Measurements from ENCODE around the gene MBNL2.

The MBNL2 gene

GRCh38 chr13:97403893-97404750 is 182.0 kb downstream of the MBNL2 start:
- H3K79me2 ChIP-seq (ENCODE audit: insufficient read depth, low read depth), result no peaks in the 10 kb centered on the region
- TF ChIP-seq CTCF (conservative IDR thresholded peaks at IDR 0.05; ENCODE audit: low read depth, low read length), result no peak
- no peak overlapping the region for H3K27ac ChIP-seq
- H3K4me3 ChIP-seq (IDR thresholded peaks at IDR 0.05; ENCODE audit: insufficient read depth, low read depth, low read length), result no peak overlapping the region
- H2AFZ ChIP-seq (ENCODE audit: low read depth), result no peak overlapping the region
- no peaks in the 10 kb centered on the region for H3K36me3 ChIP-seq (ENCODE audit: insufficient read depth)
- no peaks in the 10 kb centered on the region for H3K27me3 ChIP-seq (ENCODE audit: insufficient read depth, low read depth)
- no peaks in the 10 kb centered on the region for H3K4me1 ChIP-seq (ENCODE audit: low read depth, poor library complexity, severe bottlenecking)
- H4K20me1 ChIP-seq (ENCODE audit: insufficient read depth), result no peaks in the 10 kb centered on the region
- no peak overlapping the region for H3K9ac ChIP-seq
- no peak overlapping the region for H3K4me2 ChIP-seq

- Histone ChIP-seq H3K4me3 (IDR thresholded peaks at IDR 0.05; ENCODE audit: insufficient read depth, low read depth, low read length) (no peak overlapping the region), H3K79me2 (ENCODE audit: insufficient read depth, low read depth) (no peaks in the 10 kb centered on the region), H3K27me3 (ENCODE audit: insufficient read depth, low read depth) (no peaks in the 10 kb centered on the region), H4K20me1 (ENCODE audit: insufficient read depth) (no peaks in the 10 kb centered on the region), H3K4me1 (ENCODE audit: low read depth, poor library complexity, severe bottlenecking) (no peaks in the 10 kb centered on the region), H2AFZ (ENCODE audit: low read depth) (no peak overlapping the region), H3K4me2 (no peak overlapping the region), H3K9ac (no peak overlapping the region), H3K36me3 (ENCODE audit: insufficient read depth) (no peaks in the 10 kb centered on the region), H3K27ac (no peak overlapping the region)
- no peak for TF ChIP-seq CTCF (conservative IDR thresholded peaks at IDR 0.05; ENCODE audit: low read depth, low read length)
Observed at GRCh38 chr13:97407540-97407939, 185.4 kb downstream of the MBNL2 start.

GRCh38 chr13:97408938-97409337 is 186.8 kb downstream of the MBNL2 start:
- H3K4me1 ChIP-seq (ENCODE audit: low read depth, poor library complexity, severe bottlenecking), result no peaks in the 10 kb centered on the region
- no peaks in the 10 kb centered on the region for H3K27me3 ChIP-seq (ENCODE audit: insufficient read depth, low read depth)
- no peaks in the 10 kb centered on the region for H4K20me1 ChIP-seq (ENCODE audit: insufficient read depth)
- no peak for TF ChIP-seq CTCF (conservative IDR thresholded peaks at IDR 0.05; ENCODE audit: low read depth, low read length)
- no peak overlapping the region for H3K4me3 ChIP-seq (IDR thresholded peaks at IDR 0.05; ENCODE audit: insufficient read depth, low read depth, low read length)
- H3K79me2 ChIP-seq (ENCODE audit: insufficient read depth, low read depth), result no peaks in the 10 kb centered on the region
- H3K27ac ChIP-seq, result no peak overlapping the region
- H3K9ac ChIP-seq, result no peak overlapping the region
- H3K36me3 ChIP-seq (ENCODE audit: insufficient read depth), result no peaks in the 10 kb centered on the region
- no peak overlapping the region for H3K4me2 ChIP-seq
- H2AFZ ChIP-seq (ENCODE audit: low read depth), result no peak overlapping the region

GRCh38 chr13:97411984-97412383 is 189.9 kb downstream of the MBNL2 start:
- H3K79me2 ChIP-seq (ENCODE audit: insufficient read depth, low read depth), result no peaks in the 10 kb centered on the region
- H3K27ac ChIP-seq, result no peak overlapping the region
- H2AFZ ChIP-seq (ENCODE audit: low read depth), result no peak overlapping the region
- no peaks in the 10 kb centered on the region for H3K27me3 ChIP-seq (ENCODE audit: insufficient read depth, low read depth)
- no peaks in the 10 kb centered on the region for H4K20me1 ChIP-seq (ENCODE audit: insufficient read depth)
- no peak for TF ChIP-seq CTCF (conservative IDR thresholded peaks at IDR 0.05; ENCODE audit: low read depth, low read length)
- no peaks in the 10 kb centered on the region for H3K36me3 ChIP-seq (ENCODE audit: insufficient read depth)
- no peak overlapping the region for H3K4me2 ChIP-seq
- H3K4me1 ChIP-seq (ENCODE audit: low read depth, poor library complexity, severe bottlenecking), result no peaks in the 10 kb centered on the region
- H3K4me3 ChIP-seq (IDR thresholded peaks at IDR 0.05; ENCODE audit: insufficient read depth, low read depth, low read length), result no peak overlapping the region
- H3K9ac ChIP-seq, result no peak overlapping the region

Measured in KMS-11 (cell line).